T-cell (primary cell): ENCODE measurements around the gene COX11. TPM values are rescaled to one million over a fixed set of nuclear protein-coding genes. Genes with fewer than 3 reads are reported as not detected.

Experiments
- ATAC-seq, 4 experiments: fragments of 200-7000 bp in 3 of 4; fragments of 150-1000 bp in 1 of 4; cut with Tn5 transposase; replicated peaks in 1 of 4; 1 replicate in 3 of 4; 2 replicates in 1 of 4; pipeline ENCODE4 v1.10.0; 2021; ENCODE audit warnings: moderate library complexity in 3 of 4, mild to moderate bottlenecking in 2 of 4, moderate number of reproducible peaks in 1 of 4
- CTCF ChIA-PET, 2 donors: fragments of 300-600 bp; sonication (Branson Sonifier 250); formaldehyde crosslinking; loops; one replicate each; lab custom pipeline; 2022; ENCODE audit warnings: antibody characterized with exemption in 2 of 2; lab: Charles Lee
- POLR2A ChIA-PET, 2 donors: fragments of 300-600 bp; sonication (Branson Sonifier 250); formaldehyde crosslinking; loops; one replicate each; lab custom pipeline; 2022; ENCODE audit warnings: antibody characterized with exemption in 2 of 2; lab: Charles Lee
- DNase-seq, 35 experiments: peaks; one replicate each; pipeline versions ENCODE4 v3.0.0 to v3.0.0-alpha.2; 2013 to 2023
- H3K27ac ChIP-seq: one replicate; pipeline ENCODE4 v1.5.1; 2013; ENCODE audit warnings: low read length
- H3K27me3 ChIP-seq, 2 experiments: replicated peaks in 1 of 2; 1 replicate in 1 of 2; 2 replicates in 1 of 2; pipeline versions ENCODE4 v1.6.1 to v1.7.0; 2013; ENCODE audit warnings: low read length in 1 of 2, mixed read lengths in 1 of 2; ENCODE audit not compliant: control insufficient read depth in 2 of 2, insufficient read depth in 2 of 2; ENCODE audit errors: extremely low read depth in 1 of 2
- H3K36me3 ChIP-seq, 2 donors: 1 replicate in 1 of 2; 2 replicates in 1 of 2; pipeline versions ENCODE4 v1.6.1 to v1.7.0; 2013; ENCODE audit warnings: low read length in 1 of 2; ENCODE audit not compliant: control insufficient read depth in 2 of 2, insufficient read depth in 1 of 2; ENCODE audit errors: extremely low read depth in 1 of 2
- H3K4me1 ChIP-seq, 2 experiments: 1 replicate in 1 of 2; 2 replicates in 1 of 2; pipeline versions ENCODE4 v1.6.1 to v1.7.0; 2013; ENCODE audit warnings: low read length in 2 of 2, mixed read lengths in 1 of 2; ENCODE audit not compliant: insufficient read depth in 2 of 2, control insufficient read depth in 1 of 2; ENCODE audit errors: extremely low read depth in 1 of 2
- H3K4me3 ChIP-seq, 2 donors: 1 replicate in 1 of 2; 2 replicates in 1 of 2; pipeline versions ENCODE4 v1.5.1 to v1.7.0; 2013; ENCODE audit warnings: mild to moderate bottlenecking in 2 of 2, low read length in 1 of 2, moderate library complexity in 1 of 2; ENCODE audit not compliant: control insufficient read depth in 1 of 2; ENCODE audit errors: extremely low read depth in 1 of 2
- H3K9me3 ChIP-seq: 2 replicates; pipeline ENCODE4 v1.7.0; 2013
- H3K27ac Mint-ChIP-seq, 2 donors: one replicate each; pipeline ENCODE4 v1.8.0; 2020 to 2021; ENCODE audit warnings: mild to moderate bottlenecking in 2 of 2, mixed read lengths in 2 of 2
- H3K27me3 Mint-ChIP-seq, 2 donors: one replicate each; pipeline ENCODE4 v1.8.0; 2021 to 2022; ENCODE audit warnings: mixed read lengths in 2 of 2
- H3K36me3 Mint-ChIP-seq: one replicate; pipeline ENCODE4 v1.8.0; 2021; ENCODE audit warnings: mixed read lengths
- H3K4me1 Mint-ChIP-seq, 3 donors: one replicate each; pipeline ENCODE4 v1.8.0; 2020 to 2022; ENCODE audit warnings: mixed read lengths in 3 of 3, mild to moderate bottlenecking in 1 of 3
- H3K4me3 Mint-ChIP-seq, 3 donors: one replicate each; pipeline ENCODE4 v1.8.0; 2020 to 2022; ENCODE audit warnings: mild to moderate bottlenecking in 3 of 3, mixed read lengths in 3 of 3, moderate library complexity in 3 of 3
- H3K9me3 Mint-ChIP-seq, 3 donors: one replicate each; pipeline ENCODE4 v1.8.0; 2020 to 2022; ENCODE audit warnings: mixed read lengths in 3 of 3
- WGBS: methylation state at CpG from one replicate; pipeline ENCODE4 v1.1.5; 2013; ENCODE audit warnings: missing lambda C conversion rate; ENCODE audit not compliant: insufficient coverage; 5-methylcytosine and 5-hydroxymethylcytosine counted together
- total RNA-seq, 35 experiments: library from RNA in 6 of 35; stranded (reverse) in 6 of 35; fragments of 120-200 nt in 1 of 35; gene quantifications; one replicate each; pipeline versions ENCODE4 v1.2.1 to v1.2.4 and lab custom pipeline; 2013 to 2026

COX11 gene
- total RNA-seq, 5 donors from 2014 or later (not counting 1 experiment from before 2014, with no cell fraction given) = 37.6 to 74.1 (median 56.0) TPM

DNA sequence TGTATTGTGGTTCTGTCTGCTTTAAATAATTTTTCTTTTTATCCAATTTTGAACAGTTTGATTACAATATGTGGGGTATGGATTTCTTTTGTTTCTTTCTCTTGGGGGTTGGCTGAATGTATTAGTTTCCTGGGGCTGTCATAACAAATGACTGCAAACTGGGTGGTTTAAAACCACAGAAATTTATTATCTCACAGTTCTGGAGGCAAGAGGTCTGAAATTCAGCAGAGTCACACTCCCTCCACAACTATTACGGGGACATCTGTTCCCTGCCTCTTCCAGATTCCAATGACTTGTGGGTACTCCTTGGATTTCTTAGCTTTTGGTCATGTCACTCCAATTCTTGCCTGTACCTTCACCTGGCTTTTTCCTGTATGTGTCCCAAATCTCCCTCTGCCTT is 23.7 kb downstream of the COX11 start:
- 40% methylated on average over 1 of the region's 1 CpG for WGBS
- no peaks in the 10 kb centered on the region for H3K36me3 ChIP-seq

DNA sequence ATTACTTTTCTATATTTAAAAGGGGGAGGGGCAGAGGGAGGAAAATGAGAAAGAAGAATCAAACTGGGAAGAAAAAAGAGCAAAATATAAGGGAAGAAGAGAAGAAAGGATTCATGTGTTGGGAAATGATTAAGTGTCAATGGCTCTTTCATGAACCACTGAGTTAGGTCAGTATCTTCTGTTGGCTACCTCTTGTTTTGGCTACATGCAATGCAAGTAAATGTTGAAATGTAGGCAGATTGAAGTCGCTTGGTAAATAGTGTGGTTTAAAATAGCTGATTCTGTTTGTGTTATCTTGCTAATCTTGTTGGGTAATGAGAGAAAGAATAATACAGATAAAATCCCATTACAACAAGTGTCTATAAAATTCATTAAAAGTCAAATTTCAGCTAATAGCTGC is 27.2 kb downstream of the COX11 start:
- peaks cover 0 to 4% of the 10 kb centered on the region in 2 donors for H3K27me3 Mint-ChIP-seq
- no peak overlapping the region for H3K4me3 Mint-ChIP-seq
- no peak for DNase-seq
- CTCF ChIA-PET = no interaction called here
- Histone ChIP-seq H3K27ac (no peak overlapping the region), H3K27me3 (no peaks in the 10 kb centered on the region), H3K36me3 (no peaks in the 10 kb centered on the region), H3K4me1 (no peaks in the 10 kb centered on the region), H3K4me3 (no peak overlapping the region), H3K9me3 (no peaks in the 10 kb centered on the region)
- H3K27ac Mint-ChIP-seq = no peak overlapping the region
- ATAC-seq = no peak
- H3K9me3 Mint-ChIP-seq = no peaks in the 10 kb centered on the region
- POLR2A ChIA-PET = no interaction called here
- WGBS = no CpG with 5 or more reads among the region's 1 CpG
- H3K36me3 Mint-ChIP-seq = no peaks in the 10 kb centered on the region
- no peaks in the 10 kb centered on the region for H3K4me1 Mint-ChIP-seq

More for the DNA sequence above, 23.7 kb downstream of the COX11 start:
- ATAC-seq = no peak
- no peak for DNase-seq
- no peak overlapping the region for H3K4me3 ChIP-seq
- H3K27ac ChIP-seq = no peak overlapping the region
- no peaks in the 10 kb centered on the region for H3K4me1 ChIP-seq
- H3K9me3 Mint-ChIP-seq = no peaks in the 10 kb centered on the region
- ChIA-PET POLR2A (interaction anchor here in 1 of 2 donors (0.7 kb wide), 1 partner anchor 12 kb away, joined by 3 read pairs; no protein-coding TSS in a partner anchor), CTCF (no interaction called here)
- H3K27me3 Mint-ChIP-seq = peaks cover 0 to 11% of the 10 kb centered on the region in 2 donors
- H3K36me3 Mint-ChIP-seq = no peaks in the 10 kb centered on the region
- H3K9me3 ChIP-seq = no peaks in the 10 kb centered on the region
- no peaks in the 10 kb centered on the region for H3K4me1 Mint-ChIP-seq
- no peak overlapping the region for H3K4me3 Mint-ChIP-seq
- no peaks in the 10 kb centered on the region for H3K27me3 ChIP-seq
- H3K27ac Mint-ChIP-seq = no peak overlapping the region

DNA sequence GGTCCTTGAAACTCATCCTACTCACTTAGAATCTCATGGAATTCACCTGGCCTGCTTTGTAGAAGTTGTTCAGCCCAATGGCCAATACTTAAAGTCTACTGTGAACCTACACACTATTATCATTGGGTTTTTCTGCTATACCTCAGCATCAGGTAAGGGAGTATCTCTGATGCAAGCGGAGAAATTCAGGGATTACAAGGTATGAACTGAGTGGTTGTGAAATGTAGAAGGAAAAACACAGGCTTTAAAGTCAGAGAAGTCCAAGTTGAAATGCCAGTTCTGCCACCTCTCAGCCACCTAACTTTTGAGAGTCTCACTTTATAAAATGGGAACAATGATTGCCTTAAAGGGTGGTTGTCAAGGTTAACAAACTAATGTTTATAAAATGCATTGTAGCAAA is 31.0 kb downstream of the COX11 start:
- Mint-ChIP-seq H3K27ac (no peak overlapping the region), H3K4me1 (no peaks in the 10 kb centered on the region), H3K36me3 (no peaks in the 10 kb centered on the region), H3K4me3 (no peak overlapping the region), H3K27me3 (peaks cover 0 to 6% of the 10 kb centered on the region in 2 donors), H3K9me3 (no peaks in the 10 kb centered on the region)
- H3K4me1 ChIP-seq = no peaks in the 10 kb centered on the region
- DNase-seq = no peak
- ATAC-seq = no peak
- H3K36me3 ChIP-seq = no peaks in the 10 kb centered on the region
- H3K9me3 ChIP-seq = no peaks in the 10 kb centered on the region
- WGBS = no CpG with 5 or more reads among the region's 1 CpG
- no peaks in the 10 kb centered on the region for H3K27me3 ChIP-seq
- CTCF ChIA-PET = interaction anchor here in 1 of 2 donors (0.6 kb wide), 1 partner anchor 199 kb away, joined by 3 read pairs; no protein-coding TSS in a partner anchor
- POLR2A ChIA-PET = no interaction called here
- no peak overlapping the region for H3K27ac ChIP-seq
- no peak overlapping the region for H3K4me3 ChIP-seq

DNA sequence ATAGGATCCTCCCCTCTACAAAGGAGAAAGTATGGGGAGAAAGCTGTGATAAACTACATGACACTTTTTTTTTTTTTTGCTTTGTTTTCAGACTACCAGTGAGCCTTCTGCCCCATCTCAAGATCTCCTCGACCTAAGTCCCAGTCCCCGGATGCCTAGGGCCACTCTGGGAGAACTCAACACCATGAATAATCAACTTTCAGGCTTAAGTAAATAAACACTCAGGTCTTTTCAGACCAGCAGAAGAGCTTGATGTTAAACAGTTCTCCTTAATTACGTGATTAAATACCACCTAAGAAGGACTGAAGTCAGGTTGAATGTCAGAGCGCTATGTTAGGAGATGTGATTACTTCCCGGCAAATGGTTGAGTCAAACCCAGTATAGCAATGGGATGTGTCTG is 31.4 kb downstream of the COX11 start:
- peaks cover 1 to 6% of the 10 kb centered on the region in 2 donors for H3K27me3 Mint-ChIP-seq
- DNase-seq = no peak
- no peaks in the 10 kb centered on the region for H3K4me1 Mint-ChIP-seq
- CTCF ChIA-PET = interaction anchor here in 1 of 2 donors (0.6 kb wide), 1 partner anchor 199 kb away, joined by 3 read pairs; no protein-coding TSS in a partner anchor
- Histone ChIP-seq H3K4me3 (no peak overlapping the region), H3K27ac (no peak overlapping the region), H3K9me3 (no peaks in the 10 kb centered on the region), H3K36me3 (no peaks in the 10 kb centered on the region), H3K4me1 (no peaks in the 10 kb centered on the region), H3K27me3 (no peaks in the 10 kb centered on the region)
- WGBS = 81% methylated on average over 2 of the region's 5 CpGs
- no peak for ATAC-seq
- no peaks in the 10 kb centered on the region for H3K9me3 Mint-ChIP-seq
- POLR2A ChIA-PET = no interaction called here
- no peak overlapping the region for H3K4me3 Mint-ChIP-seq
- no peaks in the 10 kb centered on the region for H3K36me3 Mint-ChIP-seq
- H3K27ac Mint-ChIP-seq = no peak overlapping the region

DNA sequence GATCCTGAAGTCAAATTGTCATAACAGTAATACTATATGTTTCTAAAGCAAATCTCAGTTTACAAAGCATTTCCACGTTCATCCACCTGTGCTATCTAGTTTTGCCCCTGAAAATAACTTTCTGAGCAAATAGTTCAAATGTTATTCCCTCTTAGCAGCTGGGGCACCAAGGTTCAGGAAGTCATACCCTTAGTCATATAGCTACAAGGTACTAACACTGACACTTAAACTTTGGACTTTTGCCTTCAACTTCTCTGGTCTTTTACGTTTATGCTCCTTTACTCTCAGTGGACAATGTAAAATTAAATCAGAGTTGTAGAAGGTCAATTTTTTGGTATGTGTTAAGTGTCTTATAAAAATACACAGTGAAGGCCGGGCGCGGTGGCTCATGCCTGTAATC is 33.0 kb downstream of the COX11 start:
- 44% methylated on average over 1 of the region's 5 CpGs for WGBS
- H3K4me1 Mint-ChIP-seq = no peaks in the 10 kb centered on the region
- H3K27ac Mint-ChIP-seq = no peak overlapping the region
- H3K27me3 Mint-ChIP-seq = peaks cover 4 to 9% of the 10 kb centered on the region in 2 donors
- ChIA-PET CTCF (no interaction called here), POLR2A (no interaction called here)
- Histone ChIP-seq H3K36me3 (no peaks in the 10 kb centered on the region), H3K4me1 (no peaks in the 10 kb centered on the region), H3K27ac (no peak overlapping the region), H3K4me3 (no peak overlapping the region), H3K9me3 (no peaks in the 10 kb centered on the region), H3K27me3 (peaks cover 0 to 4% of the 10 kb centered on the region in 2 experiments)
- H3K36me3 Mint-ChIP-seq = no peaks in the 10 kb centered on the region
- ATAC-seq (no peak), DNase-seq (no peak)
- no peaks in the 10 kb centered on the region for H3K9me3 Mint-ChIP-seq
- no peak overlapping the region for H3K4me3 Mint-ChIP-seq

DNA sequence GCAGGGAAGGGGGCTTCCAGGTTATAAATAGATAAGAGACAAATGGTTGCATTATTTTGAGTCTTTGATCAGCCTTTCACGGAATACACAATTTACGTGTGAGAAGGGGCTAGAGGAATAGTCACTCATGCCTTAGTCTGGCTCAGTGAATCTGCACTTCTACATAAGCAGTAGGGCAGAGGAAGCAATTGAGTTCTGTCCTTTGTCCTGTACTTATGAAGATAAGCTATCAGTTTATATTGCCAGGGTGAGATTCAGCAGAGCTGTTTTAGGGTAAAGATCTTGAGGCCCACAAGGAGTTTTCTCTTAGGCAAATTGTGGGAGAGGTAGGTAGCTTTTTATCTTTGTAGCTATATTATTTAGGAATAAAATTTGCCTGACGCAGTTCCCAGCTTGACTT is 34.5 kb downstream of the COX11 start:
- WGBS = 100% methylated on average over 2 of the region's 3 CpGs

More for the DNA sequence above, 34.5 kb downstream of the COX11 start:
- CTCF ChIA-PET = no interaction called here
- no peak overlapping the region for H3K4me3 ChIP-seq
- H3K4me3 Mint-ChIP-seq = no peak overlapping the region
- ATAC-seq (no peak), DNase-seq (no peak)
- POLR2A ChIA-PET = no interaction called here
- no peak overlapping the region for H3K27ac Mint-ChIP-seq
- H3K9me3 ChIP-seq = no peaks in the 10 kb centered on the region
- no peaks in the 10 kb centered on the region for H3K36me3 Mint-ChIP-seq
- no peaks in the 10 kb centered on the region for H3K4me1 ChIP-seq
- peaks cover 4 to 12% of the 10 kb centered on the region in 2 donors for H3K27me3 Mint-ChIP-seq
- no peaks in the 10 kb centered on the region for H3K9me3 Mint-ChIP-seq
- H3K4me1 Mint-ChIP-seq = peaks cover 0 to under 1% (median 0%) of the 10 kb centered on the region in 3 donors
- H3K27ac ChIP-seq = no peak overlapping the region
- H3K36me3 ChIP-seq = no peaks in the 10 kb centered on the region
- peaks cover 0 to 7% of the 10 kb centered on the region in 2 experiments for H3K27me3 ChIP-seq
